K562 treated with DMSO at 1 percent for 12 hours (cell line): Measurements from ENCODE around the gene COPRS. TPM values are rescaled to one million over a fixed set of nuclear protein-coding genes. Genes with fewer than 3 reads are reported as not detected.

Experiments
- total RNA-seq: library from RNA; unstranded; fragments of 300-600 nt; gene quantifications from 2 replicates; pipeline ENCODE4 v1.2.3, GENCODE V29; 2022; ENCODE audit not compliant: insufficient read depth

Gene COPRS, protein sequence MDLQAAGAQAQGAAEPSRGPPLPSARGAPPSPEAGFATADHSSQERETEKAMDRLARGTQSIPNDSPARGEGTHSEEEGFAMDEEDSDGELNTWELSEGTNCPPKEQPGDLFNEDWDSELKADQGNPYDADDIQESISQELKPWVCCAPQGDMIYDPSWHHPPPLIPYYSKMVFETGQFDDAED
- total RNA-seq = 58.4 and 71.6 TPM in 2 replicates

DNA sequence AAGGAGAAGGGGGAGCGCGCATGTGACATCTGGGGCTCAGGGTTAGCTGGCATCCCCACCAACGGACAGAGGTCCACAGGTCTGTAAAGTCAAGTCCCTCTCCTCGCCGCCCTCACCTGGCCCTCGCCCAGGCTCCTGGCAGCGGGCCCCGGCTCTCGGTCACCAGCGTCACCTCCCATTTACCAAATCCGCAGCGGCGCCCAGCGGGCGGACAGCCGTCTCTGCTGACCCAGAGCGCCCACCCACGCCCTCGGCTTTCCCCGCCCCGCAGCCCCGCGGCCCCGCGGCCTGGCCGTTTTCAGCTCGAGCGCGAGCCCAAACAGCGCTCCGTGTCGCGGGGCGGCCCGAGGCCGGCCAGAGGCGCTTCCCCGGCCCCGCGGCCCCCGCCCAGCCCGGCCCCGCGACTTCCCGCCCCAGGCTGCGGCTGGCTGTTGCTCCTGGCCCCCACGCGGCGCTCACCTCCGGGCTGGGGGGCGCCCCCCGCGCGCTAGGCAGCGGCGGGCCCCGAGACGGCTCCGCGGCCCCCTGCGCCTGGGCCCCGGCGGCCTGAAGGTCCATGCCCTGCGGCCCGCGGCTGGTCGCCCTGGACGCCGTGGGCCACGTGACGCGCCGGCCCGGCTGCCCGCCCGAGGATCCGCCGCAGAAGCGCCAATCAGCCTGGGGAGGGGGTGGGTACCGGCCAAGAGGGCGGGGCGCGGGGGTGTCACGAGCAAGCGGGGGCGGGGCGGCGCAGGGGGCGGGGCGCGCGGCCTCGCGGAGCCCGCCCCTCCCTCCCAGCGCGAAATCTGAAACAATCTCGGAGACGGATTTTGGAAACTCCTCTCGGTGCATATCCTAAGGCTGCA is at the start of gene COPRS:
Gene COPRS, minus strand, starts transcription at position 603 of the 845 bp plus-strand sequence. Its CDS starts 45 bp downstream, at position 558.

Other genes with a start within 250 kb of the COPRS start
- gene UTP6, start 42.5 kb upstream of the COPRS start, total RNA-seq = 31.0 and 48.7 TPM in 2 replicates
- gene SUZ12, start 77.8 kb upstream of the COPRS start, total RNA-seq = 9.9 and 34.6 TPM in 2 replicates
- 5.2 and 14.5 TPM in 2 replicates for gene LRRC37B, start 148.1 kb upstream of the COPRS start, total RNA-seq